GM19023 (cell line): ENCODE measurements around the gene HBEGF.

Experiments
- ATAC-seq: cut with Tn5 transposase; IDR thresholded peaks from one replicate; pipeline ENCODE4 v1.9.1; 2021; ENCODE audit warnings: mild to moderate bottlenecking, moderate library complexity; ENCODE audit not compliant: unreplicated experiment

Gene HBEGF, protein sequence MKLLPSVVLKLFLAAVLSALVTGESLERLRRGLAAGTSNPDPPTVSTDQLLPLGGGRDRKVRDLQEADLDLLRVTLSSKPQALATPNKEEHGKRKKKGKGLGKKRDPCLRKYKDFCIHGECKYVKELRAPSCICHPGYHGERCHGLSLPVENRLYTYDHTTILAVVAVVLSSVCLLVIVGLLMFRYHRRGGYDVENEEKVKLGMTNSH

DNA sequence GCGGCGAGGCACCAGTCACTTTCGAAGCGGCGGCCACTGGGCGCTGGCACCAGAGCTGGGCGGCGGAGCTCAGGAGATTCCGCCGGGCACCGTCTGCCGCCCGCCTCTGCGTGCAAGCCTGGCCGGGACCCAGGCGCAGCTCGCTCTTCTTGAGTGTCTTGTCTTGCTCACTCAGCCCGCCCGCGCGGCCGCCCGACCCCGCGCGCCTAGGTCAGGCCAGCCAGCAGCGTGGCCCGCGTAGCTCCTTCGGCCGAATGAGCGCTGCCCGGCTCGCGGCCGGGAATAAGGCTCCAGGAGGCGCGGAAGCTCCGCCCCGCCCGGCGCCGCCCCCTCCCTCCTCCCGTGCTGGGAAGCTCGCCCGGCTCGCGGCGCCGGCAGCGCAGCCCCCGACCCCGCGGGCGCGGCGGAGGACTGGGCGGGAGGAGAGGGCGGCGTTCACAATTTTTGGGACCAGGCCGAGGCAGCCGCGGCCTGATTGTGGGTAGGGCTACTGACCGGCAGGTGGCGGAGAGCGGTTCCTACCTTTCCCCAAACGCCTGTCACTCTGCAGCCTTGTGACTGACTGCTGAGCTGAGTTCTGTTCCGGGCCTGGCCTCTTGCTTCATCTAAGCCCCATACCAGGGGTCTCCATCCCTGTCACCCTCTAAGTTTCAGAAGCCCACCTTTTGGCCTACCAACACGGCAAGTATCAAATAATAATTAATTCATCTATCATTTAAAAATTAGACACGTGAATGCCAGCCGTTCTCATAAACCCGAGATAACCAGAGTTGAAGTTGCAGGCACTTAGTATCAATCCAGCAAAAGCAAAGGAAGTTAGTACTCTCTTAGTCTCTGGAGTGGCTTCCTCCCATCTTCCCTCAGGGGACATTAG lies at the start of gene HBEGF:
TSS of gene HBEGF (minus strand) at position 256 of the 874 bp plus-strand sequence. CDS start 275 bp downstream, outside the sequence.
- ATAC-seq, result peak; percentile 76

DNA sequence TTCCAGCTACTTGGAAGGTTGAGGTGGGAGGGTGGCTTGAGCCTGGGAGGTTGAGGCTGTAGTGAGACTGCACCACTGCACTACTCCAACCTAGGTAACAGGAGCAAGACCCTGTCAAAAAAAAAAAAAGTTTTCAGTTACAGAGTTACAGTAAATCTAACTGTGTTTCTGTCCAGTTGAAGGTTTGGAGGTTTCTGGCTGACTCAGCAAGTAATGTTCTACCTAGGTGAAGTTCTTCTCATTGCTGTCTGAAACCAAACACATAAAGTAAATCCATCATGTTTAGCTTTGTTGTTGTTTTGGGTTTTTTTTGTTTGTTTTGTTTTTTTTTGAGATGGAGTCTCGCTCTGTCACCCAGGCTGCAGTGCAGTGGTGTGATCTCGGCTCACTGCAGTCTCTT lies 47.3 kb upstream of the HBEGF start:
- ATAC-seq, result no peak

DNA sequence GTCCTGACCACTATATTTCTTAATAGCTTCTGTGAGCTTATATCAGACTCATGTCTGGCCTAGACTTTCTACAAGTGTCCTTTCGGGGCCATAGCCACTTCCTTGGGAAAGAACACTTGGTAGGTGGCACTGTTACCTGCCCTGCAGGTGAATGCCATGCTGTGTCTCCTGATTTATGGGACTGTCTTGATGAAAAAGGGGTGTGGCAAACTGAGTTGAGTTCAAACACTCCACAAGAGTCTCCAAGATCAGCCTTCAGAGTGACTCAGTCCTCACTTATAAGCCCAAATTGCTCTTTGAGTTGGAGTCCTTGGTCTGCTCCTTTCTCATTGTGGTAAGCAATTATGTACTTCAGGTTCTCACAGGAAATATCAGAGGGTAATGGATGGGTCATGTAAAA lies 45.3 kb upstream of the HBEGF start:
- ATAC-seq, result no peak

DNA sequence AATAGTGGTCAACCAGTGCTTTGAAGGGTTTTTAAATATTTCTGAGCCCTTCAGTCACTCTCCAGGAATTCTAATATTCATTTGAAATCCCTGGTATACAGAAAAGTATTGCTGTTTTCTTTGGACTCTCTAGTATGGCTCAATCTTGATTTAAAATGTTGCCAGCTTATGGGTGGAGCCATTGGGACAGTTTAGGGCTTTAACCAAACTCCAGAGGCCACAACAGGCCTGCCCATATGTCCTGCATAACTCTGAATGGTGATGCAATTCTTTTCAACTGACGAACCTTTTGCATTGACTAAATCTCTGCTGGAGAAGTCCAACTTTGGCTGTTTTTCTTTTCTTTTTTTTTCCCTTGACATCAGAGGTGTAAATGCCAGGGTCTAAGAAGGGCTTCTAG lies 44.9 kb upstream of the HBEGF start:
- no peak for ATAC-seq

DNA sequence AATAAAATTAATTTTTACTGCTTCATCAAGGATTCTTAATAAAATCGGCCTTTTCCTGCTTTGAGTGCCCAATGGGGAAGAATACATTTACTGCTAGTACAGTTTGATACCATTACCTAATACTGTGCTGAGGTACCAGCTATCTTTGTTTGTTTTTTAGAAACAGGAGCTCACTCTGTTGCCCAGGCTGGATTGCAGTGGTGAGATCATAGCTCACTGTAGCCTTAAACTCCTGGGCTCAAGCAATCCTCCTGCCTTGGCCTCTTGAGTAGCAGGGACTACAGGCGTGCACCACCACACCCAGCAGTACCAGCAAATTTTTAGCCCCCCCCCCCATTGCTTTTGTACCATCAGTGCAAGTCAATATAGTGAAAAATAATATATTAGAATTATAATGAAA lies 41.6 kb upstream of the HBEGF start:
- no peak for ATAC-seq

DNA sequence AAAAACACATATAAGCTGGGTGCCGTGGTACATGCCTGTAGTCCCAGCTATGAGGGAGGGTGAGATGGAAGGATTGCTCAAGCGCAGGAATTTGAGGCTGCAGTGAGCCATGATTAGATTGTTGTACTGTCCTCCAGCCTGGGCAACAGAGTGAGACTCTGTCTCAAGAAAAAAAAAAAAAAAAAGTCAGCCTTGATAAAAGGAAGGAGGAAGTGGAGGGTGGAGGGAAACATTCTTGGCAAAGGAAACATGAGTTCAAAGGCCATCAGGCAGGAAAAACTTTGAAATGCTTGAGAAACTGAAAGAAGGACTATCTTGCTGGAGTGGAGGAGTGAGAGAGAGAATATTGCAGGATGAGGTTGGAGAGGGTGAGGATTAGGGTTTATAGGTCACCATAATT lies 36.9 kb upstream of the HBEGF start:
- no peak for ATAC-seq

DNA sequence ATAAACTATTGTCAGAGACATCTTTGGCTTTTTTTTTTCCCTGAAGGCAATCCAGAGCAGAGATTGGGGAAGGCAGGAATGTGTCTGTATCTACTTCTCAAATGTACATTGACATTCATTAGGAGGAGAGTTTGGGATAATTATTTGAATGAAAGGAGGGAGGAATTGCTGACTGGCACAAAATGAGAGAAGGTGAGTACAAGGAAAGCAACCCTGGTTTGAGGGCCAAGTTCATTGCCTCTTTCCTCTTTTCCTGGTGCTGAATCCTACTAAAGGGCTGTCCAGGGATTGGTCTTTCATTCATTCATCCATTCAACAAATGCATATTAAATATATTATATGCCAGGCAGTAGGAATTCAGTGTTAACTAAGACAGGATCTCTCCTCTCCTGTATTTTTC lies 36.5 kb upstream of the HBEGF start:
- no peak for ATAC-seq

DNA sequence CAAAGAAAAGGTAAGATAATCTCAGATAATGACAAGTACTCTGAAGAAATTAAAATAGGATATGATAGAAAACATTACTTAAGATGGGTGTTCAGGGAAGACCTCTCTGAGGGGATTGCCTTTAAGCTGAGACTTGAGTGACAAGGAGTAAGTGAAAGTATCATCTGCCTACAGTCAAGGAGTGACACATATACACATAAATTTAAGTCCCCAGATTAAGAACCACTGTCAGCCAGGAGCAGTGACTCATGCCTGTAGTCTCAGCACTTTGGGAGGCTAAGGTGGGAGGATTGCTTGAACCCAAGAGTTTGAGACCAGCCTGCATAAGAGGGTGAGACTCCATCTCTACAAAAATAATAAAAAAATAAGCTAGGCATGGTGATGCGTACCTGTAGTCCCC lies 35.6 kb upstream of the HBEGF start:
- no peak for ATAC-seq

DNA sequence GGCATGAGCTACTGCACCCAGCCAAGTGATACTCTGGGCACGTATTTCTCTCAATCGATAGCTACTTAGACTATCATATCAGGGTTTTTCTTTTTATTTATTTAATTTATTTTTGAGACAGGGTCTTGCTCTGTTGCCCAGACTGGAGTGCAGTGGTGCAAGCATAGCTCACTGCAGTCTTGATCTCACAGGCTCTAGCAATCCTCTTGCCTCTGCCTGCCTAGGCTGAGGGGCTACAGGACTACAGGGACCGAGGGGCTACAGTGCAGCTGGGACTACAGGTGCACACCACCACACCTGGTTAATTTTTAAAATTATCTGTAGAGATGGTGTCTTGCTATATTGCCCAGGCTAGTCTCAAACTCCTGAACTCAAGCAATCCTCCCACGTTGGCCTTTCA lies 34.9 kb upstream of the HBEGF start:
- no peak for ATAC-seq

DNA sequence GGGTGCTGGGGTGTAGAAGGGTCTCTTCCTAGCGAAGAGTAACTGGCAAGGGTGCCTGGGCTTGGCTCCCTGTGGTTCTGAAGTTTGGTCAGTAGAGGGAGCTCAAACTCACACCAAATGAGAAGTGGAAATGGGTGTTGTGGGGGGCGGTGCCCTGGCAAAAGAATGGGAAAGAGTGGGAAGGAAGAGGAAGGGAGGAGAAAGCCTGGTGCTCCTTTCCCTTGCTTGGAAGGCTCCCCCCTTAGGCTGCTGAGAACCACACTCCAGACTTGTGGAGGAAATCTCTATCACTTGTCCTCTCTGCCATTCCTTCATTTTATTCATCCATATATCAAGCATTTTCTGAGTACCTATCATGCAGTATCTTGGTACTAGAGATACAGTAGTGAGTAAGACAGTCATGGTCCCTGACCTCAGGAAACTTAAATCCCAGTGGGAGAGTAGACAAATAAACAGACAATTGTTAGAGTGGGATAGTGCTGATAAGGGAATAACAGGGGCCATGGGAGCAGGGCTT lies 26.6 kb upstream of the HBEGF start:
- ATAC-seq, result no peak

DNA sequence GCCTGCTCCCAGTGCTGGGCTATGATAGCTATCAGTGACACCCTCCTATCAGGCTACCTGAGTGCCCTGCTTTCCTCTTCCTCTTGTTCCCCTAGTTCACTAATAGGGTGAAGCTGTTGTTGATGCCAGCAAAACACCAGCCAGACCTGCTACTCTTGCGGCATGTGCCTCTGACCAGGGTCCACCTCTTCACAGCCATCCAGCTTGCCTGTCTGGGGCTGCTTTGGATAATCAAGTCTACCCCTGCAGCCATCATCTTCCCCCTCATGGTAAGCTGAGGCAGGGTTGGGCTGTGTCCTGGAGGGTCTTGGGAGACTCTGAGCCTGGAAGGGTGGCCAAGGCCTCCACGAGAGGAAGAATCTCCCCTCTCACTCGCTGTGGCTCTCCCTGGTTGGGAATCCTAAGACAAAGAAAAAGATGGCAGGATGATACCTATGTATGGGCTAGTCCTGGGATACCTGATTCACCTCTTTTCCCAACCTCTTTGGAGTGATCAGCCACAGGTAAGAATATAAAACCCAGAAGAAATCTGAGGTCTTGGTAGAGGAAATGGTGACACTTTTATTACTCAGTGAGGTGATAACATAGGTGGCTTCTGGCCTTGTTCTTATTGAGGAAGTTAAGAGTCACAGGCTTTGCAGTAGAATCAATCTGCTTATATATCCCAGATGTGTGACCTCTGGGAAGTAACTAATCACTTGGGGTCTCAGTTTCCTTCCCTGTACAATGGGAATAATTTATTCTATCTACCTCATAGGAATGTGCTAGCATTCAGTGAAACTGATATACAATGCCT lies 25.2 kb upstream of the HBEGF start:
- no peak for ATAC-seq

DNA sequence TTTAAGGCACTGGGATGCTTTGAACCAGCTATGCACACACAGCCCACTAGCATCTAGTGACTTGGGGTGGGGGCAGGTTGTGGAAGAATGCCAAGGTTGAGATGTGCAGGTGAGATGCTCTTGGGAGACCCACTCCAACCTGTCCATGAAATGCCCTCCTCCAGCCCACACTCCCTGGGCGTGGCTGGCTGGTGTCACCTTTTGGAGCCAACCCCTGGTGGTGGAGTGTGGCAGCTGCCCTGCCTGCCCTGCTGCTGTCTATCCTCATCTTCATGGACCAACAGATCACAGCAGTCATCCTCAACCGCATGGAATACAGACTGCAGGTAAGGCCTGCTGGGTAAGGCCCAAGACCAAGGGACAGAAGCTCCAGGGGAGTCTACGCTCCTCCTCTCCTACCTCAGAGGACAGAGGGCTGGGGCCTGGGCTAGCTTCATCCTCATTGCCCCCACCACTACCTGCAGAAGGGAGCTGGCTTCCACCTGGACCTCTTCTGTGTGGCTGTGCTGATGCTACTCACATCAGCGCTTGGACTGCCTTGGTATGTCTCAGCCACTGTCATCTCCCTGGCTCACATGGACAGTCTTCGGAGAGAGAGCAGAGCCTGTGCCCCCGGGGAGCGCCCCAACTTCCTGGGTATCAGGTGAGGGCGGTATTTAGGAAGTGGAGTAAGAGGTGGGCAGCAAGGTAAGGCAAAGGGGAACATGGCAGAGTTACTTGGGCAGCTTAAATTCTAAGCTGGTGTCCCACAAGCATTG lies 21.0 kb upstream of the HBEGF start:
- no peak for ATAC-seq

DNA sequence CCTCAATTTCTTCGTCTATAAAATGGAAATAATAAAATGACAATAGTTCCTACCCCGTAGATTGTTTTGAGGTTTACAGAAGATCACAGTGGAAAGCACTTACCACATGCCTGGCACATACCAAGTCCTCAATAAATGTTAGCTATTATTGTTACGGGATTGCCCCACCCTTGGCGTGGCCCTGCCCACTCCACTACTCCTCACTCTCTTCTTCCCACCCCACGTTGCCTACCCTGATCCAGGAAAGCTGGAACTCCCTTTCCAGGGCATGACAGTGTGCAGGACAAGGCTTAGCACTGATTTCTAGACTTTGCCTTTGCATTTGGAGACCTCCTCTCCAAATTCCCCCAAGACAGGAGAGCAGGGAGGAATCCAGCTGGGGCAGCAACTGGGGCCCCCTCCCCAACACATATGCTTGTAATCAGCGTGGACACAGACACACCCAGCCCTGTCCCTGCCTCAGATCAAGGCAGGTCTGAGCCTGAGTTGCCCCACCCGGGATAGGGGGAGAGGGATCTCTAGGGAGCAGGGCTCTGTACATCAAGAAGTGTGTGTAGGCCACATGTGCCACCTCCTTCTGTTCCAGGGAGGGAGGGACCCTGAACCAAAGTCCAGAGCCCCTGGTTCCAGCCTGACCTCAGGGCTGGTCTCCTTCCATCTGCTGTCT lies 20.3 kb upstream of the HBEGF start:
- no peak for ATAC-seq

DNA sequence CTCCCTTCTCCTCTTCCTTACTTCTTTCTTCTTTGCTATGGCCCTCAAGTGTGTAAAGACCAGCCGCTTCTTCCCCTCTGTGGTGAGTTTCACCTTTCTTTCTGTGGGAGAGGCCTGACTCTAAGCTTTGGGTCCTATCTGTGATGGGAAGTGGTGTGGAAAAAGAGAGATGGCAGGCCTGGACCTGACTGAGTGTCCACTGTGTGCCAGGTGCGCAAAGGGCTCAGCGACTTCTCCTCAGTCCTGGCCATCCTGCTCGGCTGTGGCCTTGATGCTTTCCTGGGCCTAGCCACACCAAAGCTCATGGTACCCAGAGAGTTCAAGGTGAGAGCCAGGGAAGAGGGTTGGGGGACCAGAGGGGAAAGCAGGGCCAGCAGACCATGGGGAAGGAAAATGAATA lies 19.5 kb upstream of the HBEGF start:
- no peak for ATAC-seq

DNA sequence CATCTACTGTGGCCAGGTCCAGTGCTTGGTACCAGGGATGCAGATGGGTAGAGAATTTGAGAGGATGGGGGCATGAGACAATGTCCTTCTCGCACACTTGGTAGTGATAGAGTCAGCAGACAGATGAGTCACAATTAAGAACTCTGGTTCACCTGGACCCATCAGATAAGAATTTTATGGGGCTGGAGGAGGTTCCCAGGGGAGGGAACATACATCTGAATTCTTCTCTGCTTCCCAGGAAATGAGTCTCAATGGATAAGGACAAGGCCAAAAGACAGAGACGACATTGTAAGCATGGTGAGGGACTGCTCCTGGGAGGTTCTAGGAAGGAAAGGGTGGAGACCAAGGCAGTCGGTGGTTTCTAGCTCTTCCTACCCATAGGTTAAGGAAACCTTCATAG lies 18.9 kb upstream of the HBEGF start:
- no peak for ATAC-seq

DNA sequence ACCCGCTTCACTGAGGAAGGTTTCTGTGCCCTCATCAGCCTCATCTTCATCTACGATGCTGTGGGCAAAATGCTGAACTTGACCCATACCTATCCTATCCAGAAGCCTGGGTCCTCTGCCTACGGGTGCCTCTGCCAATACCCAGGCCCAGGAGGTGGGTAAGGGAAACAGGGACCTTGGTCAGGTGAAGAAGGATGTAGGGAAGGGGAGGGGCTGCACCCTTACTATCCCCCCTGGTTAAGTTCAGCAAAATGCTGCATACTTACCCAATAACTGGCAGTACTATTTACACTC lies 18.0 kb upstream of the HBEGF start:
- ATAC-seq, result no peak

DNA sequence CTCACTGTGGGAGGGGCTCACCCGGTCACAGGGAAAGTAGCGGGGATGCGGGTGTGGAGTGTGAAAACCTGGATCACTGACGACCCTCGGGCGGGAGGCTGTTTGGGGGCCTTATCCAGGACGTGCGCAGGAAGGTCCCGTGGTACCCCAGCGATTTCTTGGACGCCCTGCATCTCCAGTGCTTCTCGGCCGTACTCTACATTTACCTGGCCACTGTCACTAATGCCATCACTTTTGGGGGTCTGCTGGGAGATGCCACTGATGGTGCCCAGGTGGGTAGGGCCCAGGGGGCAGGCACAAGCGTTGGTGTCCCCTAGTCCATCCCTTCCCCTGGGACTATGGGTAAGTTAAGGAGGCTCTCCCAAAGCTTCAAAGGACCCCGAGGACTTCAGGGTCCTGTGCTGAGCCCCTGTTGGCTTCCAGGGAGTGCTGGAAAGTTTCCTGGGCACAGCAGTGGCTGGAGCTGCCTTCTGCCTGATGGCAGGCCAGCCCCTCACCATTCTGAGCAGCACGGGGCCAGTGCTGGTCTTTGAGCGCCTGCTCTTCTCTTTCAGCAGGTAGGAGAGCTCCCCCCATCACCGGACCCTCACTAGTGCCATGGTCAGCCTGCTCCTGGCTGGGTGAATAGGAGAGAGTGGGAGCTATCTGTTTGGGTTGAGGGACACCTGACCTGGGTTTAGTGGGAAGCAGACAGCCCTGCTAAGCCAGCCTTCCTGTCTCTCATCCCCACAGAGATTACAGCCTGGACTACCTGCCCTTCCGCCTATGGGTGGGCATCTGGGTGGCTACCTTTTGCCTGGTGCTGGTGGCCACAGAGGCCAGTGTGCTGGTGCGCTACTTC lies 17.4 kb upstream of the HBEGF start:
- no peak for ATAC-seq

DNA sequence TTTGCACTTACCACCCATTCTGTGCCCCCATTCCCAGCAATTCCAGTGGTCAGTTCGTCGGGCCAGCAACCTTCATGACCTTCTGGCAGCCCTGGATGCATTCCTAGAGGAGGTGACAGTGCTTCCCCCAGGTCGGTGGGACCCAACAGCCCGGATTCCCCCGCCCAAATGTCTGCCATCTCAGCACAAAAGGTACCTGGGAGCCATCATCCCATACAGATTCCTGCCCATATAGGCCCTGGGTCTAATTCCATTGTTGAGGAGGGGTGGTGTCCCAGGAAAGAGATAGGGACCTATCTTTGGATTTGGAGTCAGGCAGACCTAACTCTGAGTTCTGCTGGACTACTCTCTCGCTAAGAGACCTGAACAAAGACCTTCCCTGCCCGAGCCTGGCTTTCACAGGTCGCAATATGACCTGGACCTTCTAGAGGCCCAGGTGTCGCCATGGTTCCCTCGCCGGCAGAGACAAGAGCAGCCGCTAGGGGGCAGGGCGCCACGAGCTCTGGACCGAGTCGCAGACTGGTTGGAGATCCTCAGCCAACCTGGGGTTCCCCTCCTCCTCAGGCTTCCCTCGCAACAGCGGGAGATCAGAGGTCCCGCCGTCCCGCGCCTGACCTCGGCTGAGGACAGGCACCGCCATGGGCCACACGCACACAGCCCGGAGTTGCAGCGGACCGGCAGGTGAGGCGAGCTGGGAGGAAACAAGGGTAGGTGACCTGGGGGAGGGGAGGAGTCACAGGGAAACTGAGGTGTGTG lies 16.6 kb upstream of the HBEGF start:
- peak; percentile 93 for ATAC-seq

DNA sequence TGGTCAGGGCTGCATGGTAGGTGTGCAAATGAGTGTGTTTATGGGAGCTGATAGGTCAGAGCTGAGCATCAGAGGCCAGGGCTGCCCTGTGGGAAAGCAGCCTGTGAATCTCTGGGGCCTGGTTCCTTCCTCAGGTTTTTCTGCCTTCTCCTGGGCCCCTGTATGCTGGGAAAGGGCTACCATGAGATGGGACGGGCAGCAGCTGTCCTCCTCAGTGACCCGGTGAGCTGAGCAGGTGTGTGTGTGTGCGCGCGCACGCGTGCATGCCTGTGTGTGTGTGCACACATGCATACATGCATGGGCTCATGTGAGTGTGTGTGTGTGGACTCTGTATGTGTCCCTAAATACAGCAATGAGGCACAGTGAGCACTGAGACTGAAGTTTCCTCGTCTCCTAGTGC lies 15.9 kb upstream of the HBEGF start:
- no peak for ATAC-seq
